Transverse colon (tissue), 3 donors: ENCODE data around the gene CYTH2.

Experiments used
- POLR2A ChIP-seq: fragments of 450-650 bp; IDR thresholded peaks from one replicate; pipeline ENCODE4 v1.6.1; 2016; ENCODE audit warnings: antibody characterized with exemption, mild to moderate bottlenecking, moderate library complexity
- POLR2AphosphoS5 ChIP-seq, 3 donors: sonication (generic); formaldehyde crosslinking; IDR thresholded peaks; one replicate each; pipeline ENCODE4 v1.6.1; 2016; ENCODE audit warnings: antibody characterized with exemption in 3 of 3

GRCh38 chr19:48511321-48511731, 42.2 kb downstream of the CYTH2 start:
- TF ChIP-seq POLR2AphosphoS5 (IDR thresholded peaks at IDR 0.05), result no peak
- no peak for TF ChIP-seq POLR2A
